Panc1 (cell line): ENCODE results near the gene BAIAP2. TPM values are rescaled to one million over a fixed set of nuclear protein-coding genes. Genes with fewer than 3 reads are reported as not detected.
A peak's percentile ranks its signal among the peaks of the same experiment; 100 is the strongest.

Experiments
- ATAC-seq: fragments of 200-7000 bp; cut with Tn5 transposase; 2 replicates; pipeline ENCODE4 v1.9.1; 2020; ENCODE audit warnings: mild to moderate bottlenecking, moderate library complexity
- BruUV-seq: library from RNA; stranded (reverse); fragments of 400-500 nt; replicated peaks from 2 replicates; lab custom pipeline; 2021; lab: Mats Ljungman, UMichigan
- CTCF ChIA-PET: fragments of 300-600 bp; sonication (Branson Sonifier 250); formaldehyde crosslinking; loops from one replicate; lab custom pipeline; 2022; ENCODE audit warnings: antibody characterized with exemption; lab: Charles Lee
- POLR2A ChIA-PET: fragments of 300-600 bp; sonication (Branson Sonifier 250); formaldehyde crosslinking; loops from one replicate; lab custom pipeline; 2022; ENCODE audit warnings: antibody characterized with exemption; lab: Charles Lee
- DNase-seq: peaks from one replicate; pipeline ENCODE4 v3.0.0-alpha.2; 2010; ENCODE audit warnings: low read depth, low spot score
- H3K27ac ChIP-seq: 2 replicates; pipeline ENCODE4 v1.5.1; 2011; ENCODE audit warnings: mild to moderate bottlenecking, low read length, inconsistent platforms
- H3K27me3 ChIP-seq: fragments of 200-500 bp; sonication (Bioruptor generic); 2 replicates; pipeline ENCODE4 v1.6.0; 2014; ENCODE audit warnings: low read length, inconsistent platforms; ENCODE audit not compliant: control insufficient read depth, insufficient read depth
- H3K36me3 ChIP-seq: fragments of 200-500 bp; sonication (Bioruptor generic); 2 replicates; pipeline ENCODE4 v1.5.1; 2014; ENCODE audit warnings: inconsistent platforms, mild to moderate bottlenecking, low read length, moderate library complexity; ENCODE audit not compliant: control insufficient read depth, insufficient read depth
- H3K4me1 ChIP-seq: 2 replicates; pipeline ENCODE4 v1.5.1; 2011; ENCODE audit warnings: inconsistent platforms, mild to moderate bottlenecking, low read length, moderate library complexity; ENCODE audit not compliant: control insufficient read depth, insufficient read depth
- H3K4me3 ChIP-seq, 2 experiments: 2 replicates each; pipeline ENCODE4 v1.5.1; 2011 to 2012; ENCODE audit warnings: low read depth in 2 of 2, low read length in 2 of 2, mild to moderate bottlenecking in 2 of 2, inconsistent platforms in 1 of 2, moderate library complexity in 1 of 2
- H3K9me3 ChIP-seq: fragments of 200-500 bp; sonication (Bioruptor generic); 2 replicates; pipeline ENCODE4 v1.5.1; 2014; ENCODE audit warnings: low read depth, mild to moderate bottlenecking, inconsistent platforms, low read length, moderate library complexity; ENCODE audit not compliant: control insufficient read depth, insufficient read depth
- CTCF ChIP-seq: fragments of 450-650 bp; IDR thresholded peaks from 2 replicates; pipeline ENCODE4 v1.5.1; 2017; ENCODE audit warnings: mild to moderate bottlenecking
- POLR2AphosphoS5 ChIP-seq: IDR thresholded peaks from 2 replicates; pipeline ENCODE4 v1.6.1; 2012; ENCODE audit warnings: mild to moderate bottlenecking, low read depth, low read length, moderate library complexity
- REST ChIP-seq, 2 experiments: IDR thresholded peaks; 2 replicates each; pipeline ENCODE4 v1.6.1; 2011 to 2012; ENCODE audit warnings: low read depth in 2 of 2, control low read depth in 1 of 2, low read length in 1 of 2, mild to moderate bottlenecking in 1 of 2, moderate library complexity in 1 of 2; ENCODE audit not compliant: insufficient read depth in 1 of 2
- SIN3A ChIP-seq: IDR thresholded peaks from 2 replicates; pipeline ENCODE4 v1.6.1; 2012; ENCODE audit warnings: low read depth, mild to moderate bottlenecking, low read length, moderate library complexity, borderline replicate concordance; ENCODE audit not compliant: insufficient read depth
- TCF7L2 ChIP-seq: IDR thresholded peaks from 2 replicates; pipeline ENCODE4 v1.6.1; 2011; ENCODE audit warnings: mild to moderate bottlenecking, low read depth, low read length, inconsistent platforms
- in situ Hi-C: cut with HindIII; loops from 2 replicates; pipeline ENCODE4 v1.10.0; 2016; ENCODE audit warnings: low sequenced_read_pairs, low pct_unique_long_range_greater_than_20kb
- intact Hi-C: fragments of 100-400 bp; cut with micrococcal nuclease; formaldehyde crosslinking; loops from one replicate; pipeline ENCODE4 v1.10.0; 2022; ENCODE audit not compliant: unreplicated experiment
- total RNA-seq: library from RNA; stranded (reverse); gene quantifications from one replicate; pipeline ENCODE4 v1.2.1, GENCODE V29; 2021; ENCODE audit not compliant: unreplicated experiment

BAIAP2 gene
- total RNA-seq, 1 experiment from 2014 or later, result 125 TPM

- in situ Hi-C loops (no loop called here), intact Hi-C loops (no loop called here)
- DNase-seq, result no peak
- POLR2A ChIA-PET, result no interaction called here
- no TSS peak for BruUV-seq
- peak; percentile 35 for ATAC-seq
- no peak for TF ChIP-seq SIN3A
- no peak for TF ChIP-seq REST (IDR thresholded peaks at IDR 0.05; ENCODE audit: insufficient read depth in 1 of 2, low read depth in 2 of 2, low read length in 1 of 2)
- no peak for TF ChIP-seq POLR2AphosphoS5
- CTCF ChIA-PET, result interaction anchor here (0.6 kb wide), 1 partner anchor 47 kb away, joined by 3 read pairs; no protein-coding TSS in a partner anchor
- Histone ChIP-seq H3K27me3 (no peaks in the 10 kb centered on the region), H3K36me3 (peaks cover 7% of the 10 kb centered on the region; the same call in 1 of the 2 replicates), H3K4me1 (peaks cover 23% of the 10 kb centered on the region), H3K4me3 (peak overlapping the region; percentile 60 to 87), H3K27ac (peak overlapping the region; percentile 44), H3K9me3 (no peaks in the 10 kb centered on the region)
These were observed 678 bp upstream of the BAIAP2 start for GRCh38 chr17:81034168-81034777.

- BruUV-seq, result no TSS peak
- H3K4me1 ChIP-seq, result peaks cover 35% of the 10 kb centered on the region
- ChIA-PET CTCF (no interaction called here), POLR2A (no interaction called here)
- no peaks in the 10 kb centered on the region for H3K27me3 ChIP-seq
- H3K27ac ChIP-seq, result peak overlapping the region; percentile 99
- H3K36me3 ChIP-seq, result peaks cover 7% of the 10 kb centered on the region; the same call in 1 of the 2 replicates
- ATAC-seq (0 out of 2 replicates have a peak, but pooled peaks have one; percentile 0), DNase-seq (no peak)
- intact Hi-C loops (loop anchor here (5.0 kb wide), 1 partner anchor 62 kb away; no protein-coding TSS in a partner anchor), in situ Hi-C loops (no loop called here)
- TF ChIP-seq POLR2AphosphoS5, result no peak
- peak; percentile 58; the same call in 1 of the 2 replicates for TF ChIP-seq SIN3A
- peak overlapping the region; percentile 59 to 87 for H3K4me3 ChIP-seq
- H3K9me3 ChIP-seq, result no peaks in the 10 kb centered on the region
These were observed 708 bp downstream of the BAIAP2 start for GRCh38 chr17:81035521-81036196.

GRCh38 chr17:81036197-81036941, 1.4 kb downstream of the BAIAP2 start:
- DNase-seq, result no peak
- BruUV-seq, result no TSS peak
- H3K27ac ChIP-seq, result peak overlapping the region; percentile 99

More at GRCh38 chr17:81036197-81036941, 1.4 kb downstream of the BAIAP2 start:
- in situ Hi-C loops, result no loop called here
- POLR2A ChIA-PET, result interaction anchor here (0.8 to 0.9 kb wide), 2 partner anchors 10 to 13 kb away, joined by 3 read pairs; no protein-coding TSS in a partner anchor
- no peaks in the 10 kb centered on the region for H3K9me3 ChIP-seq
- intact Hi-C loops, result loop anchor here (5.0 kb wide), 1 partner anchor 61 kb away; no protein-coding TSS in a partner anchor
- no peak for ATAC-seq
- peaks cover 7% of the 10 kb centered on the region; the same call in 1 of the 2 replicates for H3K36me3 ChIP-seq
- peak overlapping the region; percentile 59 to 87 for H3K4me3 ChIP-seq
- CTCF ChIA-PET, result interaction anchor here (0.9 kb wide), 1 partner anchor 61 kb away, joined by 4 read pairs; no protein-coding TSS in a partner anchor
- peaks cover 42% of the 10 kb centered on the region for H3K4me1 ChIP-seq
- TF ChIP-seq TCF7L2 (no peak), CTCF (no peak), REST (IDR thresholded peaks at IDR 0.05; ENCODE audit: insufficient read depth in 1 of 2, low read depth in 2 of 2, low read length in 1 of 2) (no peak)
- no peaks in the 10 kb centered on the region for H3K27me3 ChIP-seq
